Stimulated activated CD8-positive, alpha-beta memory T cell treated with anti-CD3 and anti-CD28 coated beads, Interleukin-2, amount 100 ng/mL, for 1 hour (primary cell): ENCODE data around the gene ETNPPL.

Experiments used
- DNase-seq, 2 donors: peaks; one replicate each; pipeline ENCODE4 v3.0.0-alpha.2; 2020; ENCODE audit warnings: low read depth in 2 of 2

ETNPPL gene

GRCh38 chr4:108695062-108695461, 67.8 kb downstream of the ETNPPL start:
- DNase-seq = no peak

DNA sequence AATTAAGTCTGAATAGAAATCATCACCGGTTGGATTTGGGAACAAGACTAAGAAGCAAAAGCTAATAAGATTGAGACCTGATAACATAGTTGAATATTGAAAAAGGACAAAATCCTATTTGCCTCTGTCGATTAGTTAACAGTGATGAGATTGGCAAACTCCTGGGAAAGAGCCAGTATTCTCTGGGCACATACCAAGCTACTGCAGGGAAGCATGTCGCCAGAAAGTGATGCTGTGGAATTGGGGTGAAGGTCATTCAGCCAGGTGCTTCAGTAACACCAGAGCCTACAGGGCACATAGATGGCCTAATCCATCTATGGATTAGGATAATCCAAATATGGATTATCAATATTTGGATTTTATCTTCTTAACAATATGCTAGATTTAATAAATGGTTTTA, 68.4 kb downstream of the ETNPPL start:
- no peak for DNase-seq

- DNase-seq = no peak
Observed at GRCh38 chr4:108693819-108694218, 69.0 kb downstream of the ETNPPL start.

GRCh38 chr4:108693211-108693610, 69.6 kb downstream of the ETNPPL start:
- no peak for DNase-seq
